ENCODE results near the gene ADIPOR1.

ADIPOR1 gene

GRCh38 chr1:202972046-202972445 is 13.9 kb upstream of the ADIPOR1 start:
- DNase-seq (ENCODE audit: low read depth), result no peak

GRCh38 chr1:202968895-202969295 is 10.8 kb upstream of the ADIPOR1 start:
- DNase-seq (ENCODE audit: low read depth), result no peak

DNA sequence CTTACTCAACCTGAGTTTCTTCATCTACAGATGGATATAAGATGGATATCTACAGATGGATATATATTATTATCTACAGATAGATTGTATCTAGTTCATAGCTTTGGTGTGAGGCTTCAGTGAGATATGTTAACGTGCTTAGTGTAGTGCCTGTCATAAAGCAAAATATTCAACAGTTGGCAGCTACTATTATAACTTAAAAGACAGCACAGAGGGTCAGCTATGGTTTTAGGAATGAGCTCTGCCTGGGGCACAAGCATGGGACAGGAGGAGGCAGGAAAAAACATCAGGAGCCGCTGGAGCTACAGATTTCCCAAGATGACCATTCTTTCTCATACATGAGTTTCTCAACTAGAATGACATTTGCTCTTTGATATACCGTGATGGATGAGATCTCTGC is 10.2 kb upstream of the ADIPOR1 start:
- no peak for DNase-seq (ENCODE audit: low read depth)

- DNase-seq (ENCODE audit: low read depth), result no peak
Measured at GRCh38 chr1:202967684-202968281, 9.7 kb upstream of the ADIPOR1 start.

- no peak for DNase-seq (ENCODE audit: low read depth)
Measured at GRCh38 chr1:202966006-202966898, 8.1 kb upstream of the ADIPOR1 start.

- DNase-seq (ENCODE audit: low read depth), result no peak
Measured at GRCh38 chr1:202965422-202965821, 7.3 kb upstream of the ADIPOR1 start.

DNA sequence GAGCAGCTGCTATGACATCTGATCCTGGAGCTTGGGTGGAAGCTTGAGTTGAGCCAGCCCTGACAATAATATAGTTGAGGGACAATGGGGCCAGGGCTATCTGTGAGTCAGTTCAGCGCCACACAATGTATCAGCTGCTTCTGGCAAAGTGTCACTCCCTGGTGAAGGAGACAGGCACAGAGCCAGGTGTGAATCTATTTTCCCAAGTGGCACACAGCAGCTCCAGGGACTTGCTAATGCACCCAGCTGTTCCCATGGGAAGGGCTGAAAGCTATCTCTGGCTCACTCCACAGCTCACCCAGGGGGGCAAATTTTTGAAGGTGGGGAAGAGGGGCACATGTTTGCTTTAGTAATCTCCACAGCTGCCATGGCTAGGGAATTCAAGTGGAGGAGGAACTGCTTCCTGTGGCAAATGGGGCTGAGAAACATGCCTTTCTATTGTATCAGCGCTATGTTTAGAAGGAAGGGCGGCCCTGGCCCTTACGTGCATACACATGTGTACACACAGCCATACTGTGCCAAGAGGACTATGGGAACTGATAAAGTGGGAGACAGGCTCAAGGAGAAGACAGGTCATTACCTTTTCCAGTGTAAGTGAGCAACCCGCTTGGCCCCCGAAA is 6.8 kb upstream of the ADIPOR1 start:
- DNase-seq (ENCODE audit: low read depth), result no peak

GRCh38 chr1:202961220-202961880 is 3.2 kb upstream of the ADIPOR1 start:
- DNase-seq (ENCODE audit: low read depth), result no peak

DNA sequence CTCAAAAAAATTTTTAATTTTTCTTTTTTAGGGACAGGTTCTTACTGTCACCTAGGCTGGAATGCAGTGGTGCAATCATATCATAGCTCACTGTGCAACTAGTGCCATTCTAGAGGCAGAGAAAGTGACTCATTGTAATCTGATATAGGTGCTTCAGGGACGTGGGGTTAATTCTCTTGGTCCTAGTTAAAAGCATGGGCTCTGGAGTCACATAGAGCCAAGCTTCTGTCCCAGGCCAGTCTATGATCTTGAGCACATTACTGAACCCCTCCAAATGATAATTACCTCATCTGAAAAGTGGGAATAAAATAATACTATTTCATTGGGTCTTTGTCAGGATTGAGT is 1.1 kb upstream of the ADIPOR1 start:
- no peak for DNase-seq (ENCODE audit: low read depth)

GRCh38 chr1:202958544-202959275 is 598 bp upstream of the ADIPOR1 start:
- DNase-seq (ENCODE audit: low read depth), result no peak

- no peak for DNase-seq (ENCODE audit: low read depth)
Measured at GRCh38 chr1:202956969-202957368, 1.1 kb downstream of the ADIPOR1 start.

- DNase-seq (ENCODE audit: low read depth), result no peak
Measured at GRCh38 chr1:202954057-202954745, 3.9 kb downstream of the ADIPOR1 start.

GRCh38 chr1:202953392-202953791 is 4.7 kb downstream of the ADIPOR1 start:
- DNase-seq (ENCODE audit: low read depth), result no peak

DNA sequence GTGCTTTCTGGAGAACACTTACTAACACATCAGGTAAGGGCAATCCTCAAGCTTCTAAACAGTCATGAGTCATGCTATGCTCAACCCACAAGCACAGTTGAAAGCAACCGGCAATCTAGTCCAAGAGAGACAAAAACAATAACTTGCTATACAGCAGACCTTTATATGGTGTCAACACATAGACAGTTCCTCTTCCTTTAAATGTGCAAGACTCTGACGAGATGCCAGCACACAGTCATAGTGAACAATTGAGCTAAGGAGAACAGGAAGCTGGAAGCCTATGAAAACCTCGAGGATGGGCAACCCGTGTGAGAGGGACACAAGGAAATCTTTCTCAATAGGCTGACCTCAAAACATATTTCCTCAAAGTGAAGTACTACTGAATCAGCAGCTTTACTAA is 5.3 kb downstream of the ADIPOR1 start:
- DNase-seq (ENCODE audit: low read depth), result no peak

- DNase-seq (ENCODE audit: low read depth), result no peak
Measured at GRCh38 chr1:202952099-202952498, 6.0 kb downstream of the ADIPOR1 start.

GRCh38 chr1:202951437-202951836 is 6.7 kb downstream of the ADIPOR1 start:
- DNase-seq (ENCODE audit: low read depth), result no peak

DNA sequence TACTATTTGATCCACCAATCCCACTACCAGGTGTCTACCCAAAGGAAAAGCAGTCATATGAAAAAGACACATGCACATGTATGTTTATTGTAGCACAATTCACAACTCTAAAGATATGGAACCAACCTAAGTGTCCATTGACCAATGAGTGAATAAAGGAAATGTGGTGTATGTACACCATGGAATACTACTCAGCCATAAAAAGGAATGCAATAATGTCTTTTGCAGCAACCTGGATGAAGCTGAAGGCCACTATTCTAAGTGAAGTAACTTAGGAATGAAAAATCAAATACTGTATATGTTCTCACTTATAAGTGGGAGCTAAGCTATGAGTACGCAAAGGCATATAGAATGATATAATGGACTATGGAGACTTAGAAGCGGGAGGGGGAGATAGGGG is 12.6 kb downstream of the ADIPOR1 start:
- DNase-seq (ENCODE audit: low read depth), result no peak

GRCh38 chr1:202944438-202944921 is 13.6 kb downstream of the ADIPOR1 start:
- DNase-seq (ENCODE audit: low read depth), result no peak

- no peak for DNase-seq (ENCODE audit: low read depth)
Measured at GRCh38 chr1:202942426-202942825, 15.7 kb downstream of the ADIPOR1 start.

DNA sequence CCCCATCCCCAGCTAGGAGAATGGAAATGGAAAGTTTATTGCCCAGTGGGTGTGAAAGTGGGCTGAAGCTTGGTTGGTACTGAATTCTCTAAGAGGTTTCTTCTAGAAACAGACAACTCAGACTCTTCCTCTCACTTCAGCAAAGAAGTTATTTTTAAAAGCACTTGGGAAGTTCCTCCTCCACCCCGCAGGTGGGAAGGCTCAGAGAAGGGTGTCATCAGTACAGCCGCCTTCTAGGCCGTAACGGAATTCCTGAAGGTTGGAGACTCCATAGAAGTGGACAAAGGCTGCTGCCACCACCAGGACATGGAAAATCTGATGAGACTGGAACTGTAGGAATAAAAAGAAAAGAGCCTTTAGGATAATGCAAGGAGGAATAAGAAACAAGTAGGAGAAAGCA is 16.7 kb downstream of the ADIPOR1 start:
- no peak for DNase-seq (ENCODE audit: low read depth)

DNA sequence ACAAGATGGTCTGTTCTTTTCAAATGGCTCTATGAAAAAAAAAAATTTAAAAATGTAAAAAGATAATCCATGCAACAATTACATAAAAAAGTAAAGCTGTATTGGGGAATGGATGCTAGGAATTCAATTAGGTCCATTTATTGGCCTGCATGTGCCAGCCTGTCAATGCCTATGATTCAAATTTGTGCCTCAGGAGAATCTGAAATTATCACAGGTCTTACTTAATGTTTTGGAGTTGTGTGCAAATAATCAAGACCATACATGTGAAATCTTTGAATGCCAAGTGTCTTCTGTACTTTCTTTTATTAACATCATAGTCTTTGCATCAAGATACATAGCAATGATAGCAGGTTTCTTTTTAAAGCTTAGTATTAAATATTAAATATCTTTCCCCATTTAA is 17.6 kb downstream of the ADIPOR1 start:
- no peak for DNase-seq (ENCODE audit: low read depth)
